Measurements from ENCODE around the gene MCTP1.

MCTP1 gene

DNA sequence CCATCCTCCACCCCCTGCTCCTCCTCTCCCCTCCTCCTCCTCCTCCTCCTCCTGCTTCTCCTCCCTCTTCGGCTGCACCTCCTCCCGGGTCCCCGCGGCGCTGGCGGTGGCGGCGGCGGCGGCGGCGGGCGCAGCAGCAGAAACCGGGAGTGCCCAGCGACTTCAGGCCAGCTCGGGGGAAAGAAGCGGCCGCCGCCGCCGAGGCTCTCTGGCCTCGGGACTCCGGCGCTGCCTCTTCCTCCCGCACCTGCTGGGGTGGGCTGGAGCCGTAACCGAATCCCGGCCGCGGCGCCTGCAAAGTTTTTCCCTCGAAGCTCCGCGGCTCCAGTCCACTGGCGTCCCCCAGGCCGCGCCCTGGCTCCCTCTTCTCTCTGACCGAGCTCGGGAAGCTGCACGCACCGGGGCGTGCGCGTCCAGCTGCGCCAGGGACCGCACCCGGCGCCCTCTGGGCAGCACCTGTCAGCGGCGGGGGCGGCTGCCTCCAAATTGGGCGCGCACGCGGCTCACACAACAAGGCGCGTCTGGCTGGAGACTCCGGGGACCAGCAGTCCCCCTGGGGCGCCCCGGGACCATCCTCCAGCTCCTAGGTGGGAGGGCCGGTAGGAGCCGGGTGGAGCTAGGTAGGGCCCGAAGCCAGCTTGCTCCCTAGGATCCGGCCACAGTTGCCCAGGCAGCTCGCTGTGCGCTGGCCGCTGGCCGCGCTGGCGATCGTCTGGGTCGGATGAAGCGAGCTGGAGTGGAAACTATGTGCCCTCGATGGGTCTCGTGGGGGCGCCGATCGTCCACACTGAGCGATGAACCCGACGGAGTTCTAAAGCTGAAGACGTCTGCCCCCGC is at the start of gene MCTP1:
Gene MCTP1 (minus strand): TSS at position 523 of the 837 bp plus-strand sequence.
- no peak for DNase-seq (ENCODE audit: low read depth)

DNA sequence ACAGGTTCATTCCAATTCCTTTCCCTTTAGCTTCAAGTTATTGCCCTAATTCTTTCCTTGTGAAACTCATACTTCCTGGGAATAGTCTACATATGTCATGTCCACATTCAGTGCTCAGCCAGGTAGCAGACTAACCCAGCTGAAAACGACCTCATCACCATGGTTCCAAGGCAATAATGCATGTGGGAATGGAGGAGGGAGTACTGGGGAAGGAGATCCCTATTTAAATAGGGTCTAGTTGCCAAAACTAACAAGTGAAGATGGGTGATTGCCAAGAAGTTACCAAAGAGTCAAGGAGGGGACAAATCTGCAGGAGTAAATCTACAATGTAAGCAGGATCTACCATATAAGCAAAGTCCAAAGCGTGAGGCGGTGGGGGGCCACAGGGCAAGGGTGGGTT is 47.3 kb upstream of the MCTP1 start:
- DNase-seq (ENCODE audit: low read depth) = no peak

- DNase-seq (ENCODE audit: low read depth) = no peak
These were observed 46.5 kb upstream of the MCTP1 start for GRCh38 chr5:95331358-95331757.

DNA sequence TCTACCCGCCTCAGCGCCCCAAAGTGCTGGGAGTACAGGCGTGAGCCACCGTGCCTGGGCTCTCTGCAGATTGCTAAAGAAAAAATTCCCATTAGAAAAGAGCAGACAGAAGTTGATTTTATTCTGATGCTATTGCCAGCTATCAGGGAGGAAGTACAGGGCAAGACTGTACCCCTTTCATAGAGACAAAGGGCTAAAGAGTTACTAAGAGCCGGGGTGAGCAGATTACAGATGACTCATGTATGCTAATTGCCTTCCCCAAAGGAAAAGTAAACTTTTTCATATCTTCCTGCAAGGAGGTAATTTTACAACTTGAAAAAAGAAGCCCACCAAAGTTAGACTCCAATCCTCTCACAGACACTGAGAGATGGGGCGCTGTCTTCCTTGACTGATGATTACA is 42.3 kb upstream of the MCTP1 start:
- DNase-seq (ENCODE audit: low read depth) = no peak

- no peak for DNase-seq (ENCODE audit: low read depth)
These were observed 32.8 kb upstream of the MCTP1 start for GRCh38 chr5:95317687-95318086.

DNA sequence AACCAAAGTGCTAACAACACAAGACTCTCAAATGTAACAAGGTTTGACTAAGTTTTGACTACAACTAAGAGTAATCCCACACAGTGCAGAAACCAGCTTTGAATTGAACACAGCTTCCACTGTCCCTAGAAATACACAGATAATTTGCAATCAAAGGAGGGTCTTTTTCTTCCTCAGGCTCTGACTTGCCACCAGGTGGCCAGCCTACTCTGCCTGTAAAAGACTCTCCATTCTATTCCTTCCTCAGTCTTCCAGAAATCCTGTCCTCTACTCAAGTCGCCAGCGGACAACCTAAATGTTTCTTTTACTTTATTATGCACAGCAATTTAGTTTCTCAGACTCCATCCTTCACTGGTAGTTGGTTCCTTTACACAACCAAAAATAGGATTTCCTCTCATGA is 32.2 kb upstream of the MCTP1 start:
- no peak for DNase-seq (ENCODE audit: low read depth)

DNA sequence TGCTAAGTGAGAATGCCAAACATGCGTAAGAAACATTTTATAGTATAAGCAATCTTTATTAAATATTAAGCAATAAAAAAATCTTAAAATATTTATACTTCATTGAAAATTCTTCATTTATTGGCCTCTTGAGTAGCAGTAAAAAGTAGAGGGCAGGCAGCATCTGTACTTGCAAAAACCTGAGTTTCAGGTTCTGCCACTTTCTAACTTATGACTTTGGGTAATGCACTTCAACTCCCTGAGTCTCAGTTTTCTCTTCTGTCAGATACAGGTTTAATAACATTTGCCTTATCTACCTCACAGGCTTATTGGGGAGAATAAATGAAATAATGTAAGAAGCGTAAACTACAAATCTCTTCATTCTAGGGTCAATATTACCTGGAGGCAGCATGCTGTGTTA is 19.8 kb upstream of the MCTP1 start:
- no peak for DNase-seq (ENCODE audit: low read depth)

DNA sequence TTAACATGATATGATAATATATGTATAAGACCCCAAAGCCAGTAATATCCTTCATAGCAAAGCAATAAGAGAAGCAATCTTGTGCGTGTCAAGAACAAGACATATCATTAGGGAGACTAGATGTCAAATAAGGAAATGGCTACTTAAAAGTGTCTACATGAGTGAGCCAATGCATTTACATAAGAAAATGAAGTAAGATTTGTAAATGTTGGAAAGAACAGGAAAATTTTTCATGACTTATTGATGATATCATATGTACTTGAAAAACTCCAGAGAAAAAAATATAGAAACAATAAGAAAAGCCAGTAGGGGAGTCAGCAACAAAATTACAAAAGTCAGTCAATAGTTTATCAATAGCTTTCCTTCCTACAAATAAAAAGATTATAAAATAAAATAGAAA is 13.8 kb upstream of the MCTP1 start:
- no peak for DNase-seq (ENCODE audit: low read depth)

DNA sequence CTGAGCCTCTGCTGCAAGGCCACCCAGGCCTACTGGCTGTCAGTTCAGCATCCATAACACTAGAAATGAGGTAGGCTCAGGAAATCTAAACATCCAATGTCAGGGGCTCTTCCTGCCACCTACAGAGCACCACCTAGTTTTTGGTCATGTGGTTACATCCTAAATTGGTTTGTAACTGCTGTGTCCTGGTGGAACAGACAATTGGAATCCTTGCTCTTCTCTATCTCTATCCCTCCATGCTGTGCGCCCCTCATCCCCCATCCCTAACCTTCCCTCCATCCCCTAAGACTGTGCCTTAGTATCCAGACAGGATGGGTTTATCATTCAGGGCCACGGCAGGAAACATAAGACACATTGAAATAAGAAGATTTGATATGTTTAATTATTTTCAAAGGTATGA is 11.4 kb upstream of the MCTP1 start:
- no peak for DNase-seq (ENCODE audit: low read depth)

GRCh38 chr5:95285409-95285755 is 488 bp upstream of the MCTP1 start:
- DNase-seq (ENCODE audit: low read depth) = no peak

- no peak for DNase-seq (ENCODE audit: low read depth)
These were observed 928 bp downstream of the MCTP1 start for GRCh38 chr5:95283761-95284571.

DNA sequence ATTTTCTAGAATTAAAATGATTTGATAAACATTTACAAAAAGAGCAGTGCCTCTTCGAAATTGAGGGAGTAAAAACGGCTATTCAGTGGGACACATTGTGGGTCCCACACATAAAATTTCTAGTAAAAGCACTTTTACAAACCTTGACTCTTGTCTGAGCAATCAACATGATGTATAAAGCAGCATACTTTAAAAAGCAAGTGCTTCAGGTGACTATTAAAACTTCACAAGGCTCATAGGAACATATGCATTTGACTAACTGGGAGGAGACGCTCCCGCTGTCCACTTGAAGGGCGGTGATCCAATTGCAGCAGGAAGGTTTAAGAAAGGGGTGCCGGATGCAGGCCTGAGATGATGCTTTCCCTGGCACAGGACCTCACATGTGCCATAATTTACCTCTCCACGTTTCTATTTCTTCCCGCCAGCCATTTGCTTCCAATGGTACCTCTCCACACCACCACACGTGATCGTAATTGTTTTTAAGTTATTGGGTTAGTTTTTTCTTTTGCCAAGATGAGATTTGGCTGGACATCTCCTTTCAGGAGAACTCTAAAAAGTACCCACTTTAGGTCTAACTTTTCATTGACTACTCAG is 1.8 kb downstream of the MCTP1 start:
- no peak for DNase-seq (ENCODE audit: low read depth)

- no peak for DNase-seq (ENCODE audit: low read depth)
These were observed 3.7 kb downstream of the MCTP1 start for GRCh38 chr5:95281226-95281625.

GRCh38 chr5:95280401-95281095 is 4.3 kb downstream of the MCTP1 start:
- DNase-seq (ENCODE audit: low read depth) = no peak

GRCh38 chr5:95274011-95274410 is 10.9 kb downstream of the MCTP1 start:
- DNase-seq (ENCODE audit: low read depth) = no peak

- no peak for DNase-seq (ENCODE audit: low read depth)
These were observed 12.5 kb downstream of the MCTP1 start for GRCh38 chr5:95272316-95272929.

DNA sequence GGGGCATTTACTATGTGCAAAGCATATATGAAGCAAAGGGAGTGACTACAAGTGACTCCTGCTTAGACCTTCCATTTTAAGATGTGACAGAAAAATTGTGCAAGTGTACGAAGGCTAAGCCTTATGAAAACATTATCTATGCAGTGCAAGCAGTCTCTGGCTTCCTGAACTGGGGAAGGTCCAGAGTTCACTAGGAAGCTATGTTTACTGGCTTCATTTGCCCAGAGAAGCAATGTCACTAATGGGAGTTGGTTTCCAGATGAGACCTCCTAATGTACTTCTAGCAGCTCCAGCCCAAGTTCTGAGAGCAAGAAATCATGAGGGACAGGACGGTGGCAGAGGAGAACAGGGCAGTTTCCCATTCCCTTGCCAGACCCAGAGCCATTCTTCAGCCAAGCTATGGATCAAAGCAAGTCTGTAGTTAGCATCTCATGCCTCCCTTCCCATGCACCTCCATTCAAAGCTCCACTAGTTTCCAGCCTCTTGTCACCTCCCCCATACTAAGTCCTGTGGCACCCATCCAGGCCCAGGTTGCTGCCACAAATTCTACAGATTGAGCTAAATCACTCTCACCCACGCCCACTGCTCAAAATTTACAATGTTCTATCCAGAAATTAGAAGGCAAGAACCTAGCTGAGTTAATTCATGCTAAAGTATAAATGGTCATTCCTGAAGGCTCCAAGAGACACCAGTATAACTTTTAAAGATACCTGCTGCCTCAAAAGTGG is 21.8 kb downstream of the MCTP1 start:
- DNase-seq (ENCODE audit: low read depth) = no peak

DNA sequence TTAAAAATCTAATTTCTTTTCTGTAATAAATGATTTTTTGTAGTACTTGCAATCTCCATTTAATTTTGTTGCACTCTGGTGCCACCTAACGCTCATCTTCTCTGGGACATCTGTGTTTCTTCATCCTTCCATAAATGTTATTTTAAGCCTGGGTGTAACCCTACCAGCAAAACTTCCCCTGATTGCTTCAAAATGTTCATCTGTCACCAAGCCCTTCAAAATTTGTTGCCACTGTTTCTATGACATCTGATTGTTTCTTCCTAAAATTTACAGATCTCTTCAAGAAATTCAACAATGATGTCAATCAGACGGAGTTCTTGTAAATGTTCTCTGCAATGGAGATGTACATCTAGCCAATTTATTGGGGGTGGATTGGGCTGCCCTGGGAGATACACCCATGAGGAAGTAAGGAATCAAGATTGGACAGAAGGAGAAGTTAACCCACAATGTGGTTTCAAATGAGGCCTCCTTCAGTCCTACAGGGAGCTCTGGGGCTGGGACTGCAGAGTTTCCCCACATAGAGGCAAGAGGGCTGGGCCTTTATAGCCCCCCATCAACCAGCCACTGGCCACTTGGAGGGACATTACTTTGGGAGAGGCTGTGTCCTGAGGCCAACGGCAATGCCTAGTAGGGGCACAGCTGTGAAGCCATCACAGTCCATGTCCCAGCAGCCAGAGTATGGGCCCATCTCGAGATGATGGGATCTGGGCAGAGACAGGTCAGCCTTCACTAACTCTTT is 23.3 kb downstream of the MCTP1 start:
- no peak for DNase-seq (ENCODE audit: low read depth)

DNA sequence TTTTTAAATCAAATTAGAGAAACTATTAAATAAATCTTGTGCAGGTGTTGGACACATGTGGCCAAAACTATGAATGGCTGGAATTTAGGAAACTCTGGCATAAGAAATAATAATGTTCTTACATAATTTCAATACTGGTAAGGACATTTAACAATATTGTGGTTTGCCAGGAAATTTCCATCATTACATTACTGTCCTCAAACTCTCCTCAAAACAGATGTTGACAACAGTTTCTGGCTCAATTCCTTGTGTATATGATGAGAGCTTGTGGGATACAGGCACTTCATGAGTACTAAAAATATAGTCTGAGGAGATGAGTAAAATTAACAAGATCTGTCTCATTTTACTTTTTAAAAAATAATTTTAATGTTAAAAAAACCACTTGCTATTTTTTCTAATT is 27.9 kb downstream of the MCTP1 start:
- no peak for DNase-seq (ENCODE audit: low read depth)

GRCh38 chr5:95256446-95256845 is 28.4 kb downstream of the MCTP1 start:
- no peak for DNase-seq (ENCODE audit: low read depth)

DNA sequence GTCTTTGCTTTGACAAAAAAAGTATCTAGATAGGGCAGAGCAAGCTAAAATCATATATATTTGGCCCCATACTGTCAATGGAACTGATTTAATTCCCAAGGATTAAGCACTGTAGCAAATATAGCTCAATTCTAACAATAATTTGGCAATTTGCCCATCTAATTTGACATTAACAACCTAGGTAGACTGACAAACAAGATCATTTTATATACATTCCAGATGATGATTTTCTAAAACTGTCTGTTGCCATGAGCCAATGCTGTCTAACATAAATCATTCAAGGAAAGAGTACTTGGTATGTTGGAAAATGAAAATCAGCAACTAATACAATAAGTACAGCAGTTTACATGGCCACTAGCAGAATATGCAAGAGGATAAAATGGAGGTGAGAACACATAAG is 32.1 kb downstream of the MCTP1 start:
- no peak for DNase-seq (ENCODE audit: low read depth)
